ENCODE data around the gene CYP26C1. TPM values are rescaled to one million over a fixed set of nuclear protein-coding genes. Genes with fewer than 3 reads are reported as not detected.

Gene CYP26C1
- total RNA-seq, 1 donor from 2014 or later, result not detected

DNA sequence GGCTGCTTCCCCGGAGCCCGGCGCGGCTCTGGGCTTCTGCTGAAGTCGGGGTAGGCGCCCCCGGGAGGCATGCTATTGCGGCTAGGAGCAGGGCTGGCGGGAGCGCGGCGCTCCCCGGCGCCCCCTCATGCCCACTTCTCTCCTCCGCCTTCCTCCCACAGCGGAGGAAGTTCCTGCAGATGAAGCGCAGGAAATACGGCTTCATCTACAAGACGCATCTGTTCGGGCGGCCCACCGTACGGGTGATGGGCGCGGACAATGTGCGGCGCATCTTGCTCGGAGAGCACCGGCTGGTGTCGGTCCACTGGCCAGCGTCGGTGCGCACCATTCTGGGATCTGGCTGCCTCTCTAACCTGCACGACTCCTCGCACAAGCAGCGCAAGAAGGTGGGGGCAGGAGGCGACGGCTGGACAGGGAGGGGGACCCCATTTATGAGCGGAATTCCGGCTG lies 13.6 kb downstream of the CYP26C1 start:
- TF ChIP-seq CTCF (IDR thresholded peaks at IDR 0.05), result peak; percentile 47
- no peak for DNase-seq (ENCODE audit: extremely low spot score, unreplicated experiment)
- Mint-ChIP-seq H3K27me3 (ENCODE audit: unreplicated experiment) (peaks cover 60% of the 10 kb centered on the region), H3K9me3 (ENCODE audit: unreplicated experiment) (no peaks in the 10 kb centered on the region), H3K4me3 (ENCODE audit: unreplicated experiment) (peak overlapping the region; percentile 74), H3K27ac (ENCODE audit: unreplicated experiment) (no peak overlapping the region), H3K4me1 (ENCODE audit: unreplicated experiment) (peaks cover 31% of the 10 kb centered on the region), H3K36me3 (ENCODE audit: unreplicated experiment) (no peaks in the 10 kb centered on the region)

DNA sequence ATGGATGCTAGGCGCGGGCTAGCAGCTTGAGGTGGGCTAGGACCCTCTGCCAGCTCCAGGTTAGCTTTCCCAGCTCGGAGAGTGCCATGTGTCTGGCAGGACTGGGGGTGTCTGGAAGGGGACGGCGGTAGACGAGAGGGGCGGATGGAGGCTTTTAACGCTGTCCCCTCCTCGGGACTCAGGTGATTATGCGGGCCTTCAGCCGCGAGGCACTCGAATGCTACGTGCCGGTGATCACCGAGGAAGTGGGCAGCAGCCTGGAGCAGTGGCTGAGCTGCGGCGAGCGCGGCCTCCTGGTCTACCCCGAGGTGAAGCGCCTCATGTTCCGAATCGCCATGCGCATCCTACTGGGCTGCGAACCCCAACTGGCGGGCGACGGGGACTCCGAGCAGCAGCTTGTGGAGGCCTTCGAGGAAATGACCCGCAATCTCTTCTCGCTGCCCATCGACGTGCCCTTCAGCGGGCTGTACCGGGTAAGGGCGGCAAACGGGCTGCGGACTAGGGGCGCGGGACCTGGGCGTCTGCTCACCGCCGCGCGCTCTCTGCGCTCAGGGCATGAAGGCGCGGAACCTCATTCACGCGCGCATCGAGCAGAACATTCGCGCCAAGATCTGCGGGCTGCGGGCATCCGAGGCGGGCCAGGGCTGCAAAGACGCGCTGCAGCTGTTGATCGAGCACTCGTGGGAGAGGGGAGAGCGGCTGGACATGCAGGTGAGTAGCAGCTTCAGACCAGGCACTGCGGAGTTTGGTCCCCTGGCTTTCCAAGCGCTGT lies 14.2 kb downstream of the CYP26C1 start:
- Mint-ChIP-seq H3K36me3 (ENCODE audit: unreplicated experiment) (no peaks in the 10 kb centered on the region), H3K4me1 (ENCODE audit: unreplicated experiment) (peaks cover 31% of the 10 kb centered on the region), H3K27me3 (ENCODE audit: unreplicated experiment) (peaks cover 58% of the 10 kb centered on the region), H3K27ac (ENCODE audit: unreplicated experiment) (no peak overlapping the region), H3K9me3 (ENCODE audit: unreplicated experiment) (no peaks in the 10 kb centered on the region), H3K4me3 (ENCODE audit: unreplicated experiment) (peak overlapping the region; percentile 74)
- no peak for TF ChIP-seq CTCF (IDR thresholded peaks at IDR 0.05)
- no peak for DNase-seq (ENCODE audit: extremely low spot score, unreplicated experiment)

DNA sequence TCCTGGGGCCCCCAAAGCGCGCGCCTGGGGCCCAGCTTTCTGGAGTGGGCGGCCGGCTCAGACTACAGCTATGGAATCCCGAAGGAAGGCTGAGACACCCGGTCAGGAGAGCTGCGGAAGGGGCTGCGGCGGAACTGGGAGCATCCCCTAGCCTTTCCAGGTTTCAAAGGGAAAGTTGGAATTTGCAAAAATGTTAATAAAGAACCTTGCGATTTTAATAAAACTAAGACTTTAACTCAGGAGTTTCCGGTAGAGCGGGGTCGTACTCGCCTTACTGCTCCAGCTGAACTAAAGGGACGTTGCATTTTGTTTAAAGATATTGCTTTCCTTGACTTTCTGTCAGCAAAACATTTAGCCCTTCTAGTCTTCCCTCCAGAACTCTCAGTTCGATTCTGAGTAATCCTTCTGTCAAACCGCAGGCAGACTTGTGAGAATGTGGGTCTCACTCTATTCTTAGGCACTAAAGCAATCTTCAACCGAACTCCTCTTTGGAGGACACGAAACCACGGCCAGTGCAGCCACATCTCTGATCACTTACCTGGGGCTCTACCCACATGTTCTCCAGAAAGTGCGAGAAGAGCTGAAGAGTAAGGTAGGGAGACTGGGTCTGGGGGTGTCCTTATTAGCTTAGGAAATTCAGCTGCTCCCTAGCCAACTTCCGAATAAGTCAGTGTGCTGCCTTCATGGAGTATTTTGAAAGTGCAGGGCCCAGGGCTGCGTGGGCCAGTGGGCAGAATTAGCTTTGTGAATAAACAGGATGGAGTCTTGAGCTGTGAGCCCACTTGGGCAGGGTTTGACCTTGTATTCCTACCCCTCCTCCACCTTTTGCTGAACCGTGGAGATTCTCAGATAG lies 15.0 kb downstream of the CYP26C1 start:
- Mint-ChIP-seq H3K4me1 (ENCODE audit: unreplicated experiment) (peaks cover 37% of the 10 kb centered on the region), H3K9me3 (ENCODE audit: unreplicated experiment) (no peaks in the 10 kb centered on the region), H3K27ac (ENCODE audit: unreplicated experiment) (no peak overlapping the region), H3K36me3 (ENCODE audit: unreplicated experiment) (no peaks in the 10 kb centered on the region), H3K4me3 (ENCODE audit: unreplicated experiment) (no peak overlapping the region), H3K27me3 (ENCODE audit: unreplicated experiment) (peaks cover 51% of the 10 kb centered on the region)
- no peak for DNase-seq (ENCODE audit: extremely low spot score, unreplicated experiment)
- TF ChIP-seq CTCF (IDR thresholded peaks at IDR 0.05), result no peak

- Mint-ChIP-seq H3K9me3 (ENCODE audit: unreplicated experiment) (no peaks in the 10 kb centered on the region), H3K27ac (ENCODE audit: unreplicated experiment) (no peak overlapping the region), H3K4me3 (ENCODE audit: unreplicated experiment) (no peak overlapping the region), H3K27me3 (ENCODE audit: unreplicated experiment) (peaks cover 40% of the 10 kb centered on the region), H3K4me1 (ENCODE audit: unreplicated experiment) (peaks cover 44% of the 10 kb centered on the region), H3K36me3 (ENCODE audit: unreplicated experiment) (no peaks in the 10 kb centered on the region)
- DNase-seq (ENCODE audit: extremely low spot score, unreplicated experiment), result no peak
- no peak for TF ChIP-seq CTCF (IDR thresholded peaks at IDR 0.05)
Measured at GRCh38 chr10:93076871-93077270, 16.3 kb downstream of the CYP26C1 start.

- no peak for TF ChIP-seq CTCF (IDR thresholded peaks at IDR 0.05)
- Mint-ChIP-seq H3K27ac (ENCODE audit: unreplicated experiment) (no peak overlapping the region), H3K27me3 (ENCODE audit: unreplicated experiment) (peaks cover 30% of the 10 kb centered on the region), H3K4me1 (ENCODE audit: unreplicated experiment) (peaks cover 37% of the 10 kb centered on the region), H3K9me3 (ENCODE audit: unreplicated experiment) (no peaks in the 10 kb centered on the region), H3K4me3 (ENCODE audit: unreplicated experiment) (no peak overlapping the region), H3K36me3 (ENCODE audit: unreplicated experiment) (no peaks in the 10 kb centered on the region)
- no peak for DNase-seq (ENCODE audit: extremely low spot score, unreplicated experiment)
Measured at GRCh38 chr10:93077860-93078337, 17.3 kb downstream of the CYP26C1 start.
